ENCODE results near the gene FOXP1.

The FOXP1 gene

GRCh38 chr3:71066849-71067261 is 516.7 kb downstream of the FOXP1 start:
- TF ChIP-seq CTCF (IDR thresholded peaks at IDR 0.05; ENCODE audit: insufficient read depth, low read depth, low read length, missing control alignments) = no peak
- peak; percentile 69 for DNase-seq (ENCODE audit: low read depth)
- H3K4me3 ChIP-seq (ENCODE audit: low read length) = no peak overlapping the region

DNA sequence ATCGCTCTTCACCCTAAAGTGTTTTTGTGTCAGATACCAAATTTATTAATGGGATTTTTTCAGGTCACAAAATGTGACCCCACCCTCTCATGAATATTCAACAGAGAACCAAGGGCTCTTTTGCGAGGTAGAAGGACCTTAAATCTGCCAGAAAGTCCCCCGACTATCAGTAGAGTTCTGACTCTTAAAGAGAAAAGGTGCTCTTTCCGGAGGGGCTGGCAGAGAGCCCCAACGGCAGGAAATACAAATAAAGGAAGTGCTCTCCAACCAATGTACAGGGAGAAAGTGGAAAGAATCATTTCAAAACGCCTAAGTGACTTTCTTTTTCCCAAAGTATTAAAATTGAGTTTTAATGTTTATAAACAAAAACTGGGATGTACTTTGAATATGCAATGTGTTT is 517.2 kb downstream of the FOXP1 start:
- H3K4me3 ChIP-seq (ENCODE audit: low read length) = no peak overlapping the region
- no peak for TF ChIP-seq CTCF (IDR thresholded peaks at IDR 0.05; ENCODE audit: insufficient read depth, low read depth, low read length, missing control alignments)
- no peak for DNase-seq (ENCODE audit: low read depth)

GRCh38 chr3:71065764-71066013 is 517.8 kb downstream of the FOXP1 start:
- no peak for DNase-seq (ENCODE audit: low read depth)
- TF ChIP-seq CTCF (IDR thresholded peaks at IDR 0.05; ENCODE audit: insufficient read depth, low read depth, low read length, missing control alignments) = no peak
- H3K4me3 ChIP-seq (ENCODE audit: low read length) = peak overlapping the region; percentile 59

- H3K4me3 ChIP-seq (ENCODE audit: low read length) = peak overlapping the region; percentile 59
- DNase-seq (ENCODE audit: low read depth) = no peak
- no peak for TF ChIP-seq CTCF (IDR thresholded peaks at IDR 0.05; ENCODE audit: insufficient read depth, low read depth, low read length, missing control alignments)
Observed at GRCh38 chr3:71064956-71065763, 518.4 kb downstream of the FOXP1 start.

DNA sequence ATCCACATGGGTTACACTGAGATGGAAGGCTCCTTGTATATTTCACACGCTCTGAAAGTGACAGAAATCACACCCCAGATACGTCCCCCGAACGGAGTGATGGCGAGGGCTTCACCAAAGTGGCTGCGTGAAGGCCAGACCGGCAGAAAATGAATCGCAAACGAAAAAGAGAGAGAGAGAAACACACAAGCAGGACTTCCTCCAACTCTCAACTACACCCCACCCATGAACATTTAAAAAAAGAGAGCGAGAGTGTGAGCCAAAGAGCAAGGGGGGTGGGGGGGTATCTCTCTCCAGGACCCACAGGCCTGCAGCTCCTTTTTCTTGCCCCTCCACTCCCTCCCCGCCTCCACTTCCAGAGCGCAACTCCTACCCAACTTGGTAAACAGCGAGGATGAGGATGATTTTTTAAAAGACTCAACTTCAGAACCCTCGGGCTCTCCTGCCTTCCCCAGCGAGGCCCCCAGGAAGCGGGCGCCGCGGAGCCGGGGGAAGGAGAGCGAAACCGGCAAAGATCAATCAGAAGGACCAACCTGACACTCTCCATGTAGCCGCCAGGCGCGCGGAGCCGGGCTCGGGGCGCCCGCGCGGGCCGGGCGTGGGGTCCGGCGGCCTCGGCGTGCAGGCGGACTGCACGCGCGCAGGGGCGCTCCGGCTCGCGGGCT is 519.1 kb downstream of the FOXP1 start:
- peak; percentile 55 for DNase-seq (ENCODE audit: low read depth)
- TF ChIP-seq CTCF (IDR thresholded peaks at IDR 0.05; ENCODE audit: insufficient read depth, low read depth, low read length, missing control alignments) = no peak
- H3K4me3 ChIP-seq (ENCODE audit: low read length) = peak overlapping the region; percentile 60

DNA sequence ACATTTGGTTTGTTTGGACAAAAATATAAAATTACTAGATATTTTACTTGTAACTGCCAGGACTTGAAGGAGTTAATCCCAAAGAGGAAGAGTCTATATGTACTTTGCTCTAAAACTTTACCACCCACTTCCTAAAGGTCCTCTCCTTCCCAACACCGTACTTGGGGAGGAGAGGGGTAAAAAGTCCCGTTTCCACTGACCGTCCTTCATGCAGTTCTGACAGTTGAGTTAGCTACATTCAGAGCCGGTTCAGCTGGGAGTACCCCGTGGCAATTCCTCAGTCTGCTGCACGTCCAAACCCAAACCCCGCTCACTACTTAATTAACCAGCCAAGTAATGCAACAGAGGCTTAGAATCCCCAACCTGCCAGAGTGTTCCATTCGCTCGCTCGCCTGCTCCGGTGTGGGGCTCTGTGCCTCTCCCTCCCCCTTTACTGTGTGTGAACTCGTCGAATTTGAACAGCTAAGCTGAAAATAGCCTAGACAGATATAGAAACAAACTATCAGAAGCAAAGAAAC is 519.7 kb downstream of the FOXP1 start:
- peak; percentile 64 for DNase-seq (ENCODE audit: low read depth)
- peak overlapping the region; percentile 60 for H3K4me3 ChIP-seq (ENCODE audit: low read length)
- TF ChIP-seq CTCF (IDR thresholded peaks at IDR 0.05; ENCODE audit: insufficient read depth, low read depth, low read length, missing control alignments) = no peak

Measured in epithelial cell of esophagus (primary cell).